ENCODE measurements around the gene NCAPD2. TPM values are rescaled to one million over a fixed set of nuclear protein-coding genes. Genes with fewer than 3 reads are reported as not detected.

NCAPD2 gene
- total RNA-seq, result 10 to 100 TPM; 35.9 to 94.1 TPM

- peak; percentile 97 for DNase-seq
- Histone ChIP-seq H3K27me3 (no peaks in the 10 kb centered on the region), H3K9ac (ENCODE audit: low read depth in 2 of 2, low read length in 2 of 2) (peak within 1 kb of the TSS; percentile 86 to 98), H3K27ac (peak within 1 kb of the TSS; percentile 99), H3K36me3 (no peaks in the 10 kb centered on the region), H3K9me3 (no peaks in the 10 kb centered on the region), H3K4me1 (peaks cover 3% of the 10 kb centered on the region), H3K4me3 (peak within 1 kb of the TSS; percentile 76)
- TF ChIP-seq CTCF (IDR thresholded peaks at IDR 0.05), result peak; percentile 33
- intact Hi-C loops (cut with DNase I), result no loop called here
Measured at GRCh38 chr12:6493497-6494257, at the start of gene NCAPD2. Gene NCAPD2 (plus strand): TSS chr12:6494102. CDS start chr12:6495099, 997 bp downstream.

GRCh38 chr12:6444704-6445688 lies 48.9 kb upstream of the NCAPD2 start, which contains the start of gene CD27:
Gene CD27 (plus strand): TSS chr12:6444955. CDS start chr12:6445096, 141 bp downstream.
- intact Hi-C loops (cut with DNase I), result no loop called here
- Histone ChIP-seq H3K9me3 (no peaks in the 10 kb centered on the region), H3K36me3 (no peaks in the 10 kb centered on the region), H3K27me3 (no peaks in the 10 kb centered on the region), H3K4me1 (peaks cover 1% of the 10 kb centered on the region), H3K27ac (peak within 1 kb of the TSS; percentile 53), H3K4me3 (peak within 1 kb of the TSS; percentile 19), H3K9ac (ENCODE audit: low read depth in 2 of 2, low read length in 2 of 2) (peak within 1 kb of the TSS; percentile 33 to 46)
- TF ChIP-seq CTCF (IDR thresholded peaks at IDR 0.05), result no peak
- no peak for DNase-seq

- Histone ChIP-seq H3K4me3 (peak overlapping the region; percentile 56), H3K9ac (ENCODE audit: low read depth in 2 of 2, low read length in 2 of 2) (peak overlapping the region; percentile 19 to 100), H3K27ac (peak overlapping the region; percentile 97), H3K4me1 (peaks cover 14% of the 10 kb centered on the region), H3K9me3 (no peaks in the 10 kb centered on the region), H3K36me3 (peaks cover 6% of the 10 kb centered on the region), H3K27me3 (no peaks in the 10 kb centered on the region)
- intact Hi-C loops (cut with DNase I), result loop anchor here (5.0 kb wide), 1 partner anchor 118 kb away; no protein-coding TSS in a partner anchor
- TF ChIP-seq CTCF (IDR thresholded peaks at IDR 0.05), result no peak
- DNase-seq, result no peak
Measured at GRCh38 chr12:6450091-6450868, 43.6 kb upstream of the NCAPD2 start.

- Histone ChIP-seq H3K27ac (peak overlapping the region; percentile 97), H3K36me3 (peaks cover 6% of the 10 kb centered on the region), H3K4me1 (peaks cover 14% of the 10 kb centered on the region), H3K9me3 (no peaks in the 10 kb centered on the region), H3K27me3 (no peaks in the 10 kb centered on the region), H3K9ac (ENCODE audit: low read depth in 2 of 2, low read length in 2 of 2) (peak overlapping the region; percentile 99 to 100), H3K4me3 (peak overlapping the region; percentile 56)
- peak; percentile 59 for DNase-seq
- no peak for TF ChIP-seq CTCF (IDR thresholded peaks at IDR 0.05)
- intact Hi-C loops (cut with DNase I), result loop anchor here (5.0 kb wide), 1 partner anchor 119 kb away; no protein-coding TSS in a partner anchor
Measured at GRCh38 chr12:6450869-6451347, 43.0 kb upstream of the NCAPD2 start.
